Measurements from ENCODE around the gene IBSP. TPM values are rescaled to one million over a fixed set of nuclear protein-coding genes. Genes with fewer than 3 reads are reported as not detected.

The IBSP gene
- total and polyA plus RNA-seq, 8 donors, result 0.37 TPM; not detected in 7

DNA sequence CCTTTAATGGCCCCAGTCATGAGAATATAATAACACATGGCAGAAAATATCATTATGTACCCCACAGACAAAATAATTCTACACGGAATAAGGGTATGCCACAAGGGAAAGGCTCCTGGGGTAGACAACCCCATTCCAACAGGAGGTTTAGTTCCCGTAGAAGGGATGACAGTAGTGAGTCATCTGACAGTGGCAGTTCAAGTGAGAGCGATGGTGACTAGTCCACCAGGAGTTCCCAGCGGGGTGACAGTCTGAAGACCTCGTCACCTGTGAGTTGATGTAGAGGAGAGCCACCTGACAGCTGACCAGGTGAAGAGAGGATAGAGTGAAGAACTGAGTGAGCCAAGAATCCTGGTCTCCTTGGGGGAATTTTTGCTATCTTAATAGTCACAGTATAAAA, 46.9 kb downstream of the IBSP start:
- Histone ChIP-seq H3K4me3 (no peak overlapping the region), H3K9me3 (no peaks in the 10 kb centered on the region), H3K36me3 (no peaks in the 10 kb centered on the region), H3K27ac (no peak overlapping the region), H3K4me1 (peaks cover 0 to 9% (median 0%) of the 10 kb centered on the region in 3 donors), H3K27me3 (no peaks in the 10 kb centered on the region)
- ATAC-seq (no peak), DNase-seq (no peak), FAIRE-seq (no peak)
- TF ChIP-seq, protein P1, sequence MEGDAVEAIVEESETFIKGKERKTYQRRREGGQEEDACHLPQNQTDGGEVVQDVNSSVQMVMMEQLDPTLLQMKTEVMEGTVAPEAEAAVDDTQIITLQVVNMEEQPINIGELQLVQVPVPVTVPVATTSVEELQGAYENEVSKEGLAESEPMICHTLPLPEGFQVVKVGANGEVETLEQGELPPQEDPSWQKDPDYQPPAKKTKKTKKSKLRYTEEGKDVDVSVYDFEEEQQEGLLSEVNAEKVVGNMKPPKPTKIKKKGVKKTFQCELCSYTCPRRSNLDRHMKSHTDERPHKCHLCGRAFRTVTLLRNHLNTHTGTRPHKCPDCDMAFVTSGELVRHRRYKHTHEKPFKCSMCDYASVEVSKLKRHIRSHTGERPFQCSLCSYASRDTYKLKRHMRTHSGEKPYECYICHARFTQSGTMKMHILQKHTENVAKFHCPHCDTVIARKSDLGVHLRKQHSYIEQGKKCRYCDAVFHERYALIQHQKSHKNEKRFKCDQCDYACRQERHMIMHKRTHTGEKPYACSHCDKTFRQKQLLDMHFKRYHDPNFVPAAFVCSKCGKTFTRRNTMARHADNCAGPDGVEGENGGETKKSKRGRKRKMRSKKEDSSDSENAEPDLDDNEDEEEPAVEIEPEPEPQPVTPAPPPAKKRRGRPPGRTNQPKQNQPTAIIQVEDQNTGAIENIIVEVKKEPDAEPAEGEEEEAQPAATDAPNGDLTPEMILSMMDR (IDR thresholded peaks at IDR 0.05), result no peak
- intact Hi-C loops (cut with DNase I), result loop anchor here in 1 of 3 donors (10.0 kb wide), 1 partner anchor 161 kb away; no protein-coding TSS in a partner anchor
- 82 to 84% methylated on average over 5 of the region's 5 CpGs for whole genome bisulfite sequencing, 2 donors

DNA sequence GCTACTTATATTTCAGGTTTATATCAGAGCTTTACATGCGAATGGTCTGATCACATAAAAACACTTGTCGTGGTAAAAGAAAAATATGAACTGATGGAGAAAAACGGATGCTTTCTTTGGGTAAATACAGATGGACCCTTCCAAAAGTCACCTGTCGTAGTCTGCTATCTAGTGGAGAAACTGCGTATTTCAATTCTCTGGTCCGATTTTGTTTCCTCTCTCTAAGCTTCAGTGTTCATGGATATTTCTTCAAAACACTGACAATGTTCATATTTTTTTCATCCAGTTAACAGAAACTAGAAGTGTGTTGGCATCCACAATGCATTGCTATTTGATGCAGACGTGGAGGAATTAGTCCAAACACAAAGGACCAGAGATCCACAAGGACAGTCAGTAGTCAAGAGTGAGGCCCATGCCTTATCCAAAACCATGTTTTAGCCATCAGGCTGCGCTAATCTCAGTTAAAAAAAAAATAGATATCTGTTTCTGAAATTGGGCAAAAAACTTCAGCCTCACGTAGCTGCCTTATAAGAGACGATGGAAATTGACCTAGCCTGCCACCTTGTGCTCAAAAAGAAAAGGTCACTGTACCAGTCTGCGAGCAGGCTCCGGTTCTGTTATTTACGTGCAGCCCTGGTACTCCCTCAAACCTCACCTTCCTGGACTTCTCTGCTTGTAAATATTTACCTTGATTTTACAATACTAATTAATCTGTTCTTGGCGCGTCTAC, 49.4 kb downstream of the IBSP start:
- intact Hi-C loops (cut with DNase I), result loop anchor here in 1 of 3 donors (10.0 kb wide), 1 partner anchor 164 kb away; no protein-coding TSS in a partner anchor
- Histone ChIP-seq H3K4me3 (no peak overlapping the region), H3K36me3 (no peaks in the 10 kb centered on the region), H3K27me3 (no peaks in the 10 kb centered on the region), H3K27ac (no peak overlapping the region), H3K9me3 (no peaks in the 10 kb centered on the region), H3K4me1 (peaks cover 0 to 16% (median 0%) of the 10 kb centered on the region in 3 donors)
- 14 to 17% methylated on average over 15 of the region's 15 CpGs for WGBS, 2 donors
- DNase-seq (peak in 3 of 6 donors; percentile 21 to 54 (median 46)), ATAC-seq (peak; percentile 87 to 90 (median 90)), FAIRE-seq (peak; percentile 71)
- TF ChIP-seq, protein P1 (IDR thresholded peaks at IDR 0.05), result peak; percentile 15 to 56 (median 48)

DNA sequence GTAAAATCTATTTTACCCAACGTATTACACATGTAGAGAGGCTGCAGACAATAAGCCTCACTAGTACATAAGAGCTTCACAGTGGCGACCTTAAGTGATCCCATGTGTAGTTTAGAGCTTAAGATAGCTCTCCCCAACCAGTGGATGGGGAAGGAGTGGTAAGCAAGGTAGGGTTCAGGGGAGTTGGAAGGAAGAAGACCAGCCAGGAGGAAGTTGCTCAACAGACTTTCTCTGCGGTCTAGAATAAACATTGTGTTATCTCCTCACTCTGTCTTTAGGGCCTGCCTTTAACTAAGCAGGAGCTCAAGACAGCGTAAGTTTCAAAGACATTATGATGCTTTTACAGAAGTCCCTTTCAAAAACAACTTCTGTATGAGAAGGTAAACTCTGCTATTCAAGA, 50.3 kb downstream of the IBSP start:
- FAIRE-seq (no peak), ATAC-seq (peak in 3 of 4 donors; percentile 5 to 43 (median 17)), DNase-seq (no peak)
- no peaks in the 10 kb centered on the region for H3K36me3 ChIP-seq
- peaks cover 0 to 18% (median 0%) of the 10 kb centered on the region in 3 donors for H3K4me1 ChIP-seq
- no peaks in the 10 kb centered on the region for H3K27me3 ChIP-seq
- H3K27ac ChIP-seq, result peak overlapping the region in 1 of 4 donors; percentile 39
- H3K4me3 ChIP-seq, result no peak overlapping the region
- no peaks in the 10 kb centered on the region for H3K9me3 ChIP-seq
- WGBS, 2 donors, result 41 to 47% methylated on average over 4 of the region's 4 CpGs
- intact Hi-C loops (cut with DNase I), result loop anchor here in 2 of 3 donors (5.0 to 10.0 kb wide), 3 partner anchors 138 to 365 kb away; no protein-coding TSS in a partner anchor
- TF ChIP-seq, protein P1 (IDR thresholded peaks at IDR 0.05), result no peak

DNA sequence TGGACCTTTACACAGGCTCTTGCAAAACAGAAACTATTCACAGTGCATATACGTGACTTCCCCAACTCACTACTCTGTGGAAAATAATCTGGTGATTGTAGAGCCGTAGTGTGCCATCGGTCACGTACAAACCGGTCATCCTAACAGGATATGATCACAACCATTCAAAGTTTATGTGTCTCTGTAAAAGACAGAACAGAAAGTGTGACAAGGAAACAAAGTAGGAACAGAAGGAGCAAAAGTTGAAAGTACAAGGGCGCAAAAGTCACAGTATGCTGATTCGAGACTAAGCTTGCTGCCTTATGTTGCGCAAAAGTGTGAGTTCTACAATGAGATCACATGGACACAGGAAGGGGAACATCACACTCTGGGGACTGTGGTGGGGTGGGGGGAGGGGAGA, 52.0 kb downstream of the IBSP start:
- 85 to 88% methylated on average over 8 of the region's 8 CpGs for WGBS, 2 donors
- TF ChIP-seq, protein P1 (IDR thresholded peaks at IDR 0.05), result no peak
- no peaks in the 10 kb centered on the region for H3K9me3 ChIP-seq
- DNase-seq (no peak), ATAC-seq (peak in 2 of 4 donors; percentile 29 to 44), FAIRE-seq (no peak)
- H3K27me3 ChIP-seq, result no peaks in the 10 kb centered on the region
- no peaks in the 10 kb centered on the region for H3K36me3 ChIP-seq
- H3K4me3 ChIP-seq, result no peak overlapping the region
- H3K27ac ChIP-seq, result peak overlapping the region in 2 of 4 donors; percentile 39 to 58
- intact Hi-C loops (cut with DNase I), result loop anchor here in 2 of 3 donors (5.0 to 10.0 kb wide), 2 partner anchors 136 to 363 kb away; no protein-coding TSS in a partner anchor
- H3K4me1 ChIP-seq, result peaks cover 0 to 18% (median 0%) of the 10 kb centered on the region in 3 donors

All from pancreas (tissue), 10 donors.